ENCODE data around the gene GJC2.

GJC2 gene

DNA sequence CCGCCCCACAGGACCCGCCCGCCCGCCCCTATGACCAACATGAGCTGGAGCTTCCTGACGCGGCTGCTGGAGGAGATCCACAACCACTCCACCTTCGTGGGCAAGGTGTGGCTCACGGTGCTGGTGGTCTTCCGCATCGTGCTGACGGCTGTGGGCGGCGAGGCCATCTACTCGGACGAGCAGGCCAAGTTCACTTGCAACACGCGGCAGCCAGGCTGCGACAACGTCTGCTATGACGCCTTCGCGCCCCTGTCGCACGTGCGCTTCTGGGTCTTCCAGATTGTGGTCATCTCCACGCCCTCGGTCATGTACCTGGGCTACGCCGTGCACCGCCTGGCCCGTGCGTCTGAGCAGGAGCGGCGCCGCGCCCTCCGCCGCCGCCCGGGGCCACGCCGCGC, 8.0 kb downstream of the GJC2 start:
- no peak for DNase-seq (ENCODE audit: low read depth, low spot score)

DNA sequence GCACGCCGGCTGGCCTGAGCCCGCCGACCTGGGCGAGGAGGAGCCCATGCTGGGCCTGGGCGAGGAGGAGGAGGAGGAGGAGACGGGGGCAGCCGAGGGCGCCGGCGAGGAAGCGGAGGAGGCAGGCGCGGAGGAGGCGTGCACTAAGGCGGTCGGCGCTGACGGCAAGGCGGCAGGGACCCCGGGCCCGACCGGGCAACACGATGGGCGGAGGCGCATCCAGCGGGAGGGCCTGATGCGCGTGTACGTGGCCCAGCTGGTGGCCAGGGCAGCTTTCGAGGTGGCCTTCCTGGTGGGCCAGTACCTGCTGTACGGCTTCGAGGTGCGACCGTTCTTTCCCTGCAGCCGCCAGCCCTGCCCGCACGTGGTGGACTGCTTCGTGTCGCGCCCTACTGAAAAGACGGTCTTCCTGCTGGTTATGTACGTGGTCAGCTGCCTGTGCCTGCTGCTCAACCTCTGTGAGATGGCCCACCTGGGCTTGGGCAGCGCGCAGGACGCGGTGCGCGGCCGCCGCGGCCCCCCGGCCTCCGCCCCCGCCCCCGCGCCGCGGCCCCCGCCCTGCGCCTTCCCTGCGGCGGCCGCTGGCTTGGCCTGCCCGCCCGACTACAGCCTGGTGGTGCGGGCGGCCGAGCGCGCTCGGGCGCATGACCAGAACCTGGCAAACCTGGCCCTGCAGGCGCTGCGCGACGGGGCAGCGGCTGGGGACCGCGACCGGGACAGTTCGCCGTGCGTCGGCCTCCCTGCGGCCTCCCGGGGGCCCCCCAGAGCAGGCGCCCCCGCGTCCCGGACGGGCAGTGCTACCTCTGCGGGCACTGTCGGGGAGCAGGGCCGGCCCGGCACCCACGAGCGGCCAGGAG, 8.6 kb downstream of the GJC2 start:
- DNase-seq (ENCODE audit: low read depth, low spot score) = peak; percentile 61

DNA sequence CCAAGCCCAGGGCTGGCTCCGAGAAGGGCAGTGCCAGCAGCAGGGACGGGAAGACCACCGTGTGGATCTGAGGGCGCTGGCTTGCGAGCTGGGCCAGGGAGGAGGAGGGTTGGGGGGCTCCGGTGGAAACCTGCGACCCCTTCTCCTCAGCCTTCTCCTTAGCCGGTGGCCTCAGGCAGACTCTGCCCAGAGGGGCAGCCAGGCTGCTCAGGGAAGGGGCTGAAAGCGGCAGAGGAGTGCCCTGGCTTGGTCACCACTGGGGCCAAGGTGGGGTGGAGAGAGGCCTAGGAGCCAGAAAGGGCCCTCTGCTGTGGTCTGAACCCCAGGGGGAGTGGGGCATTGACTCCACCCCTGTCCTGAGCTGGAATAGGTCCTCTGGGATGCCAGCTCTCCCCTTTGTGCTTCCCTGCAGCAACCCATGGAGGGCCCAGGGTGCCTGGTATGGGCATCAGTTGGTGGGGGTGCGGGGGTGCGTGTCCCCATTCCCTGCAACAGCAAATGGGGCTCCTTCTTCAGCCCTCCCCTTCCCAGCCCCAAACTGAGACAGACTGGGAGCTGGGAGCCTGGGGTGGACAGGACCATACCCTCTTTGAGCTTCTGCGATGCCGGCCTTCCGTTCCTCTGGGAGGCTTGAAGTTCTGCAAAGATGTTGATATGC, 9.4 kb downstream of the GJC2 start:
- DNase-seq (ENCODE audit: low read depth, low spot score) = no peak

DNA sequence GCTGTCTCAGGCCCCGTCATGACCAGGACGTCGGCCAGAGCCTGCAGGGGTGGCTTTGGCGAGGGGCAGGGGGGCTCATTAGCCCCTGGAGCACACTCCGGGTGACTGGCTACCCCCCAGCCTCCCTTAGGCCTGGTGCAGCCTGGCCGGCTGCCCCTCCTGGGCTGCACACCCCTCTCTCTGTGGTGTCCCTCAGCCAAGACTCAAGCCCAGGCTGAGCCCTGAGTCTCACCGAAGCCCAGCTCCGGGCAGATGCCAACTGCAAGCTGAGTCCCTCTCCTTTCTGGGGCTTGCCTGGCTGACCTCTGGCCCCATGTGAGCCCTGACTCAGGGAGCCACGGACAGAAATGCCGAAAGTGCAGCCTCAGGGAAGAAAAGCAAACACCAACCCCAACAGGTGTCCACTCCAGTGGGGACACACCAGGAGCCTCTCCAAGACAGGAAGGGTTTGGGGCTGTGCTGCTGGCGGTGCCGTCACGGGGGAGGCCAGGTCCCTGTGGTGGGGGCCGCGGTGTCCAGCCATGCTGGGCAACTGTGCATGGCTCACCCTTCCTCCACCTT, 10.6 kb downstream of the GJC2 start:
- DNase-seq (ENCODE audit: low read depth, low spot score) = no peak

DNA sequence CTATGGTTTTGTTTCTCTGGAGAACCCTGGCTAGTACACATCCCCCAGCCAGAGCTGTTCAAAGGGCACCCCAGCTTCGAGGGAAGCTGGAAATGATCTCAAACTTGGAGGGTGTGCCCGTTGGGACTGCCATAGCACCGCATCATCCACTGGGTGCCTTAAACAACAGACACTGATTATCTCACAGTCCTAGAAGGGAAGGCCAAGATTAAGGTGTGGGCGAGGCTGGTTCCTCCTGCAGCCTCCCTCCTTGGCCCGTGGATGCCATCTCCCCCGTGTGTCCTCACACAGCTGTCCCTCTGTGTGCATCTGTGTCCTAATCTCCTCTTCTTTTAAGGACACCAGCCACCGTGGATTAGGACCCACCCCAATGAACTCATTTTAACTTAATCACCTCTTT, 11.6 kb downstream of the GJC2 start:
- no peak for DNase-seq (ENCODE audit: low read depth, low spot score)

DNA sequence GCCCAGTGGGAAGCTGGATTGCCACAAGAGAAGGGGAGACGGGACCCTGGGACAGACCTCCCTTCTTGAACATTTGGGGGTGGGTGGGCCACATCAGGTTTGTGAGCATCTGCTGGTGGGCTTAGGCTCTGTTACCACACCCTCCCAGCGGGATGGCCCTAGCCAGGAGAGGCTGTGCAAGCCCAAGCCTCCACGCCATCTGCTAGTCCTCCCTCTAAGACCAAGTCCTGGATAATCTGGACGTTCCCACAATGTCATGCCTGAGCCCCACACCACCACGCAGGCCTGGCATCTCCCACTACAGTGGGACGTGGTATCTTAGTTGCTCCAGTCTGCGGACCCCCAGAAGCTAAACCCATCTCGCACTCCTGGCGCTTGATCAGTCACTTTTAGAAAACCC, 12.1 kb downstream of the GJC2 start:
- no peak for DNase-seq (ENCODE audit: low read depth, low spot score)

DNA sequence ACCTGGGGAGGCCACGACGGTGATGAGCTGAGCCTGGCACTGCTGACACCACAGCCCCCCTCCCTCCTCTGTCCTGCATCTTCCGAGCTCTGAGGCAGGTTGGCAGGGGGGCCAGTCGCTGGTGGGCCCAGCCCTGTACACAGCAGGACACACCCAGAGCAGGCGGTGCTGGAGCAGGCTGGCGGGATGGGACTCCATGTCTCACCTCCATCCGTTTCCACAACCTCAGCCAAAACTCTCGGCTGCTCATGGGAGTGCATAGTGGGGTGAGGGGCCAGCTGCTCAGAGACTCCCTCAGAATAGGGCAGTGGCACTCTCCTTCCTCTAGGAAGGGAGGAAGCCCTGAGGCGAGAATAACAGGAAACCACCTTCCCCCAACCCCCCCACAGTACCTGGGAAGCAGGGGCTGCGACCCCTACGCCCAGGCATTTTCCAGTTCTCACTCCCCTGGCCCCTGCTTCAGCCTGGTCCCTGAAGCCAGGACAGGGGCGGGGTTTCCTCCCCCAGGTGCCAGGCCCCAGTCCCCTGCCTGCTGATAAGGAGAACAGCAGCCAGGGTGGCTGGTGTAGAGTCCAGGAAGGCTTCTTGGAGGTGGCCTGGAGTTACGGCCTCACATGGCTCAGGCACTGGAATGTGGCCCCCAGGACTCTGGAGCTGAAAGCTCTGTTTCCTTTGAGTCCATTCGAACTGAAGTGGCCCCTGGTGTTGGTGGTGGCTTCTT, 12.7 kb downstream of the GJC2 start:
- DNase-seq (ENCODE audit: low read depth, low spot score) = peak; percentile 76

DNA sequence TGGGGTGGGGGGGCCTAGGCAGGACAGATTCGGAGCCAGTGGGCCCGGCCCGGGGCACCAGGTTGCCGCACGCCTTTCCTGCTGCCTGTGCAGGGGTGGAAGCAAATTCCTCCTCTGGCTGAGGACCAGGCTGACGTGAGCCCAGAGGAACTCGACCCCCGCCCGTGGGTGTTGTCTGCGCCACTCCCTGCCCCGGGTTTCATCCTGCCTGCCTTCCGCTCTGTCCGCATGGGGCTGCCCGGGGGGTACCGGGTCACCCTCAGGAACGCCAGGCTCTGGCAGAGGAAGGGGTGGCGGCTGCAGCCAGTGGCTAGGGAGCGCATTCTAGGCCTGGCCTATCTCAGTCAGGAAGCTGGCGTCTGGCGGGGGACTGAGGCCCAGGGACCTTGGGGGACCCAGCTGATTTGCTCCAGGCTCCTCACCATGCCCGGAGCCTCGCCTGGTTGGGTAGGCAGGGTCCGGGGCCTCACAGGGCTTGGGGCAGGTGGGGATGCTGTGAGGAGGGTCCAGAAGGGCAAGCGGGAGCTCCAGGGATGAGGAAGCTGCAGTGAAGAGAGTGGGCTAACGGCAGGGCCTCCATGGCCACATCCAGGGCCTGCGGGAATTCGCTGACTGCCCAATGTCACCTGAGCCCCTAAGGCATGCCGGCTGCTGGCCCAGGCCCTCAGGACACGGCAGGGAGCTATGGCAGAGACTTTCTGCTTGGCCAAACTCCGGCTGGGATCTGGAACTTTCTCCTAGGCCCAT, 13.4 kb downstream of the GJC2 start:
- DNase-seq (ENCODE audit: low read depth, low spot score) = peak; percentile 66

DNA sequence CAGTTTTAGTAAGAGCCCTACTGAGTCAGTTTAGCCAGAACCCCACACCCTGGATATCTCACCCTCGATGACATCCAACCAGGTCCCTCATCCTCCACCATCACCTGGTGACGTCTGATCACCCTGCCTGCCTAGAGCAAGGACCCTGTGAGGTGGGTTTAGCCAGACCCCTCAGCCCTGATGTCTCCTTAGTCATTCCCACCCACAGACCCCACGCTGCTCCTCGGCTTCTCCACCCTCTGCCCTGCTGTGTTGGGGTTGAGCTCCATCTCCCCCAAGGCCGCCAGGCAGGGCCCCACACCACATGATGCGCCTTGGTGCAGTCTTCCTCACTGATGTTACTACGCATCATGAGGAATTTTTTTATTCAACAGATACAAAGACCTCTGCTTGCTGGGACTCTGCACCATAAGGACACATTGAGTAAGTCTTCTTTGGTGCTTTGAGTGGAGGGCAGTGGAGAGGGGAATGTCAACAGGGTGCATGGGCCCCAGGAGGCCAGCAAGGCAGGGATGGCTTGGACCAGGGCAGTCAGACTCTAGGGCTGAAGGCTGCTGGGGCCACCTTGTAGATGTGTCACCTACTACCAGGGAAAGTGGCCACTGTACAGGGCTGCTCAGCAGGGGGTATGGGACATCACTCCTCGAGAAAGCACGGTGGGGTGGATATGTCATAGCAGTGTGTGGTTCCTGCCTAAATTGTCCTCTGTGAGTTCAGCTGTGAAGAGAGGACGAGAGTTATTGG, 14.2 kb downstream of the GJC2 start:
- DNase-seq (ENCODE audit: low read depth, low spot score) = no peak

DNA sequence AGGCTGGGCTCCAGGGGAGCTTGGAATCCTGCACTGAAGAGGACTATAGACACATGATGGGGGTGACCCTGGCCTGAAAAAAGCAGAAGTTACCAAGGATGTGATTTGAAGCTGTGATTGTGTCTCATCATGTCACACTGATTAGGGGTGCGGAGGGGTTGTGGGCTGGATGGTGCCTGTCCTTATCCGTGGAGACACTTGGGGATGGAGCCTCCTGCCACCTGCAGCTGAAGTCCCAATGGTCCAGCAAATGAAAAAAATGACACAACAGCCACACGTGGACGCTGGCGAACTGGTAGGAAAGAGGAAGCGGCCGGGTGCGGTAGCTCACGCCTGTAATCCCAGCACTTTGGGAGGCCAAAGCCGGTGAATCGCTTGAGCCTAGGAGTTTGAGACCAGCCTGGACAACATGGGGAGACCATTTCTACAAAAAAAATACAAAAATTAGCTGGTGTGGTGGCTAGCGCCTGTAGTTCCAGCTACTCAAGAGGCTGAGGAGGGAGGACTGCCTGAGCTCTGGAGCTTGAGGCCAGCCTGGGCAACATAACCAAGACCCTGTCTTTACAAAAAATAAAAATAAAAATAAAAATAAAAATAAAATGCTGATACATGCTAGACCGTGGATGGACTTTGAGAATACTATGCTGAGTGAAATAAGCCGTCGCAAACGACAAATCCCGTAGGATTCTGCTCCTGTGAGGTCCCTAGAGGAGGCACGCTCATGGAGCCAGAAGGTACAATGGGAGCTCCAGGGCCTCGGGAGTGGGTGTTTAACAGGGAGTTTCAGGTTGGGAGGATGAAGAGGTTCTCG, 15.0 kb downstream of the GJC2 start:
- no peak for DNase-seq (ENCODE audit: low read depth, low spot score)

DNA sequence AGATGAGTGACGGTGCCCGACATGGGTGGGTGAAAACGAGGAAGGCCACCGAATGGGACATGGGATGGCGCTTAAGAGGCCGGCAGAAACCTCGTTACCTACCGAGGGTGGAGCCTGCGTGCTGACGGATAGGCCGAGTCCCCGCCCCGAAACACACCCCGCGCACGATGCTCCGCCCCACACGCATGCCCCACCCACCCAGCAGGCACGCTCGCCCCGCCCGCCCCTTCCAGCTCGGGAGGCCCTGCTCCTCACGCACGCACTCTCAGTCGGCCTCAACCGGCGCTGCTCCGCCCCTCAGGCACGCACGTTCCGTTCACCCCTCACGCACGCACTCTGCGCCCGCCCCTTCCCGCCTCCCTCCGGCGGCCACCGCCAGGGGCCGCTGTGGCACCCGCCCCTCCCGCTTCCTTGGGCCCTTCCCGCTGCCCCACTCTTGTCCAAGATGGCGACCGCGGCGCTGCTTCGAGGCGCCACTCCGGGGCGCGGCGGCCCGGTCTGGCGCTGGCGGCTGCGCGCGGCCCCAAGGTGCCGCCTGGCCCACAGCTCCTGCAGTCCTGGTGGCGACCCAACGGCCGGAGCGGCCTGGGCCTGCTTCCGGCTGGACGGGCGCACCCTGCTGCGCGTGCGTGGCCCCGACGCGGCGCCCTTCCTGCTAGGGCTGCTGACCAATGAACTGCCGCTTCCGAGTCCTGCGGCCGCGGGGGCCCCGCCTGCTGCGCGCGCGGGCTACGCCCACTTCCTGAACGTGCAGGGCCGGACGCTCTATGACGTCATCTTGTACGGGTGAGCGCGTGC, 15.8 kb downstream of the GJC2 start, which contains the start of gene IBA57:
IBA57 (plus strand) TSS at position 433 of the 798 bp plus-strand sequence; CDS start at position 446, 13 bp downstream.
- DNase-seq (ENCODE audit: low read depth, low spot score) = peak; percentile 97

DNA sequence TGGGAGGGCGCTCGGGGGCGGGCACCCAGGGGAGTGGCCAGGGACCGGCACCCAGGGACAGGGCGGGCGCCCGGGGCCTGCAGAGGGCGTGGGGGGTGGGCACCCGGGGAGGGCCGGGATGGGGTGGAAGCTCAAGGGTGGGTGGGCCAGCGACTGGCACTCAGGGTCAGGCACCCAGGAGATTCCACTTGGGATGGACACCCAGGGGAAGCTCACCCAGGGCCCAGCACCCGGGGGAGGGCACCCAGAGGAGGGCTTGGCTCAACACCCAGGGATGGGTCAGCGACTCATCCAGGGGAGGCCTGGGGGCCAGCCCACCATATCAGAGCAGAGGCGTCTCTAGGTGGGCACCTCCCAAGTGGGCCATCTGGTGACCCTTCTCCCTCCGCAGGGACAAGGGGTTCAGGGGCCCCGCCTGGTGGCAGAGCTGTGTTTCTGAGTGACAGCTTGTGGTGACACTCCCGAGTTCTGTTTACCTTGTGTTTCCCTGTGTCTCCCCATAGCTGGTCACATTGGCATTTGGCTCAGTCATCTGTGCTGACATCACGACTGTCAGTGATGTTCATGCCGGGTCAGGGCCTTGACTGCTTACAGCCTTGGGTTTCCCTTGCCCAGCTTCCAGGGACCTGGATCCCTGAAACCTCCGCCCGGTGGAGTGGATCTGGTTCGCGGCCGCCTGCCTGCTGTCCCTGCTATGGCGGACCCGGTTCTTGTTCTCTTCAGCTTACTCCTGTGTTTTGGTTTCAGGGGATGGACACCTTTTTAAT, 16.6 kb downstream of the GJC2 start:
- peak; percentile 64 for DNase-seq (ENCODE audit: low read depth, low spot score)

DNA sequence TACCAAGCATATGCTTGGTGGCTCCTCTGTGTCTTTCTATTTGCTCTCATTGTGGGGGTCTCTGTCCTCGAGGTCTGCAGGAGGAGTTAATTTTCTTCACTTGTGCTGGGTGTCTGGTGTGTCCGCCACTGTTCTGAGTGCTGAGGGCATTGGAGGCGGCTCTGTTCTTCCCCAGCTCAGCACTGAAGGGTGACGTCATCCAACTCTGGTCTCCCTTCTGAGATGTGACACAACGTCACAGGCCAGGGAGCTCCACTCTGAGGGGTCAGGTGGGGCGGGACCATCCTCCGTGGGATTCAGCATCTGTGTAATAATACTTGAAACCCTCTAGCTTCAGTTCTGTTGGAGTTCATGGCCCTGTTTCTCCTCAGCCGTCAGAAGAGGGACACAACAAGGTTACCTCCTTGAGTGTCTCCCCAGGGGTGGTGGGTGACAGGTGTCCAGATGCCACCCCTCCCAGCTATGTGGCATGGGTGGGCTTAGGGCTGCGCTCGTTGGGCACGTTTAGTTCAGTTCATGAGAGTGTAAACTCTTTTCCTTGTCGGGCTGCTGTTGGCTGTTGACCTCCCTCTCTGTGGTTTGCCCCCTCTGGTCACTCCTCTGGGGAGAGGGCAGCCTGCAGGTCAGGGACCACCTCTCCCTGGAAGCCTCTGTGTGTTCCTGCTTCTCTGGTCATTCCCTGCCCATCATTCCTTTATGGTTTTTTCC, 19.0 kb downstream of the GJC2 start:
- DNase-seq (ENCODE audit: low read depth, low spot score) = no peak

DNA sequence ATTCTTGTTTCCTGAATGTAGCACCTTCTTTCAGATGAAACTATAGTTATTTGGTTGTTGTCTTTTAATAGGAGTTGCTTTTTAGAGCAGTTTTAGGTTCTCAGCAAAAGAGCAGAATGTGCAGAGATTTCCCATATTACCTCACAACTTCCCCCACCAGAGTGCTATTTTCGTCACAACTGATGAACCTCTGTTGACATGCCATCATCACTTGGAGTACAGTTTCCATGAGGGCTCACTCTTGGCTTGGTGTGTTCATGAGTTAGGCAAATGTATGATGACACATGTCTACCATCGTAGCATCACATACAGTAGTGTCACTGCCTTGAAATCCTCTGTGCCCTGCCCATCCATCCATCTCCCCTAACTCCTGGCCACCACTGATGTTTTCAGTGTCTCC, 19.6 kb downstream of the GJC2 start:
- no peak for DNase-seq (ENCODE audit: low read depth, low spot score)

DNA sequence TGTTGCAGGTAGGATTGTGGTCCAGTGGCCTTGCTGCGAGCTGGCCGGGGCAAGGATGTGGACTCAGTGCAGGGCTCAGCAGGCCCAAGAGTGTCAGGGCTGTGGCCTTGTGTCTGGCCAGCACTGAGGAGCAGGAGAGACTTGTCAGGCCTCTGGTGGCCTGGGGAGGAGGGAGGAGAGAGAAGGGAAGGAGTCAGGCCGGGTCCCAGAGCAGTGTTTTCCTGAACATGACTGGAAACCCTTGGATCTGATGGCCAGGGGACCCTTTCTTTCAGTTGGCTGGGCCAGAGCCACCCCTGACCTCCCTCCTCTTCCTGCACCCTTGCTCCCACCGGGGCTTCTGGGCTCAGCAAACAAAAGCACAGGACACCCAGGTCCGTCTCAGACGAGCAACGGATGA, 20.9 kb downstream of the GJC2 start:
- no peak for DNase-seq (ENCODE audit: low read depth, low spot score)

DNA sequence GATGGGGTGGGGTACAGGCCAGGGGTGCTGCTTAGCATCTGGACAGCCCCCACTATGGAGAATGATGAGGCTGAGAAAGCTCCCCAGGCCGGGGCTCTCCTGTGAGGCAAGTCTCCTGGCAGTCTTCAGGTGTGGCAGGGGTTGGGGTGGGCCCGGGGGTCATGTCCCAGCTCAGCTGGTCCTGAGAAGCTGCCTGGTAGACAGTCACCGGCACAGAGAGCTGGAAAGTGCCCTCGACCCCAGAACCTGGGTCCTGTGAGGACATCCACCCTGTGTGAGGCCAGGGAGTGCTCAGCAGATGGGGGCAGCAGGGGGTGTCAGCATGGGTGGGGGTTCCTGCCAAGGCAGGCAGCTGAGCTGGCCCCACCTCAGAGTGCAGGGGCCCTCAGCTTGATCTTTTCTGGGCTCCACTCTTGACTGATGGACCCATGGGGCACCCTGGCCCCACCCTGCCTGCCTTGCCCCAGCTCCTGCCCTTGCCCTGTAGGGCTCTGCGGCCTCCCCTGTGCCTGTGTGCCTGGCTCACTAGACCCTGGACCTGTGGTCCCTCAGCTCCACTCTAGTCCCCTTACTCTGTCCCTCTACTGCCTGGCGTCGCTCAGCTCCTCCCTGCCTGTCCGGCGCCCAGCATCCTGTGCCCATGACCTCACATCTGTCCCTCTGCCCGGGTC, 21.6 kb downstream of the GJC2 start:
- DNase-seq (ENCODE audit: low read depth, low spot score) = no peak

Measured in ELF-1 (cell line).